Activated CD8-positive, alpha-beta memory T cell treated with anti-CD3 and anti-CD28 coated beads, Interleukin-2, amount 50 U/mL, for 24 hours (primary cell): ENCODE results near the gene CRADD.
"Not testable (repeated sequence)": the region's sequence is repeated elsewhere in the genome, so short reads cannot be mapped to it uniquely, and the experiment has no call there.

Experiments used
- DNase-seq: peaks from one replicate; pipeline ENCODE4 v3.0.0-alpha.2; 2020; ENCODE audit errors: extremely low read depth

The CRADD gene

GRCh38 chr12:93677195-93678064 lies at the start of gene CRADD:
Gene CRADD (plus strand): TSS chr12:93677375.
- peak; percentile 66 for DNase-seq

DNA sequence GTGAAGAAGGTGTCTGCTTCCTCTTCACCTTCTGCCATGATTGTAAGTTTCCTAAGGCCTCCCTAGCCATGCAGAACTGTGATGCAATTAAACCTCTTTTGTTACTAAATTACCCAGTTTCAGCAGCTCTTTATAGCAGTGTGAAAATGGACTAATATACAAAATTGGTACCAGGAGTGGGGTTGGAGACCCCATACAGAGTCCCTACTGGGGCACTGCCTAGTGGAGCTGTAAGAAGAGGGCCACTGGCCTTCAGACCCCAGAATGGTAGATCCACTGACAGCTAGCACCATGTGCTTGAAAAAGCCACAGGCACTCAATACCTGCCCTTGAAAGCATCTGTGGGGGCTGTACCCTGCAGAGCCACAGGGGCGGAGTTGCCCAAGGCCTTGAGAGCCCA lies 44.8 kb upstream of the CRADD start:
- no peak for DNase-seq

GRCh38 chr12:93634416-93634815 lies 42.8 kb upstream of the CRADD start:
- DNase-seq = no peak

DNA sequence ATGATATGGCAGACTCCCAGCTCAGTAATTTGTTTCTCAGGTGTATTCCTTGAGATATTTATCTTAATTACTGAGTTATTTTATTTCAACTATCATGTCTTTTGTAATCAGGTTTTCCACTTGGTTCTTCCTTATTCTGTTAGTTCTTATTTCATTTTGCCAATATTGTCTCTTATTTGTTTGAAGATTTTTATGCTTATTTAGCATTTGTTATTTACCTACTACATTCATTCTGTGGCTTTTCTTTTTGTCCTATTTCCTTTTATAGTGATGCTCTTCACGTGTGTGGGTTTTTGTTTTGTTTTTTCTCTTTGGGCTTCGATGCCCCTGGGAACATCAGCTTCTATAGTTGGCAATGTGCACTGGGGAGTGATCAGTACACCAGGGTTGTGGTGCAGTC lies 40.5 kb upstream of the CRADD start:
- DNase-seq = no peak

- DNase-seq = no peak
Observed at GRCh38 chr12:93638095-93638494, 39.1 kb upstream of the CRADD start.

- no peak for DNase-seq
Observed at GRCh38 chr12:93638954-93639353, 38.2 kb upstream of the CRADD start.

- no peak for DNase-seq
Observed at GRCh38 chr12:93639406-93639805, 37.8 kb upstream of the CRADD start.

- not testable (repeated sequence) for DNase-seq
Observed at GRCh38 chr12:93641380-93641779, 35.8 kb upstream of the CRADD start.

- no peak for DNase-seq
Observed at GRCh38 chr12:93642751-93643150, 34.4 kb upstream of the CRADD start.

GRCh38 chr12:93645702-93646101 lies 31.5 kb upstream of the CRADD start:
- no peak for DNase-seq

GRCh38 chr12:93650626-93651025 lies 26.5 kb upstream of the CRADD start:
- DNase-seq = no peak

DNA sequence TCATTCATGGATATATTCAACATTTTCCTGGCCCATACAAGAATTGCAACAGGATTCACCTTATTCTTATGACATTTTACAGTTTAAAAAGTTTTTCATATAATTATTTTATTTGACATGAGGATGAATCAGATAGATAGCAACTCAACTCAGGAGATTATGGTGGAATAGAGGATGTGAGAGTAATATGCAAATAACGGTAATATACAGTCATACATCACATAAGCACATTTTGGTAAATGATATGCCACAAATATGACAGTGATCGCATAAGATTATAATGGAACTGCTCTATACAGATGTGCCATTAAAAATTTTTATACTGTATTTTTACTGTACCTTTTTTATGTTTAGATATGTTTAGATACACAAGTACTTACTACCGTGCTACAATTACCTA lies 24.1 kb upstream of the CRADD start:
- DNase-seq = no peak

GRCh38 chr12:93653712-93654111 lies 23.5 kb upstream of the CRADD start:
- DNase-seq = no peak

DNA sequence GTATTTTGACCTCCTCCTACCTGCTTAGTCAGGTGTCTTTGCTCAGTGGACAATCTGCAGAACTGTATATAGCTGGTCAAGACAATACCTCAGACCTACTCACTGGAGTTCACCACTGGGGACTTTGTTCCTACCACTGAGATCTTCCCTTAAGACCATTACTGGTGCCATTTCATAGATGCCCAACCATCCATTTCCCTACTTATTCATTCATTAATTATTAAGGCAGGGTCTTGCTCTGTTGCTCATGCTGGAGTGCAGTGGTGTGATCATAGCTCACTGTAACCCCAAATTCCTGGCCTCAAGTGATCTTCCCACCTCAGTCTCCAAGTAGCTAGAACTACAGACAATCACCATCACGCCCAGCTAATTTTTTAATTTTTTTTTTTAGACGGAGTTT lies 22.8 kb upstream of the CRADD start:
- no peak for DNase-seq

DNA sequence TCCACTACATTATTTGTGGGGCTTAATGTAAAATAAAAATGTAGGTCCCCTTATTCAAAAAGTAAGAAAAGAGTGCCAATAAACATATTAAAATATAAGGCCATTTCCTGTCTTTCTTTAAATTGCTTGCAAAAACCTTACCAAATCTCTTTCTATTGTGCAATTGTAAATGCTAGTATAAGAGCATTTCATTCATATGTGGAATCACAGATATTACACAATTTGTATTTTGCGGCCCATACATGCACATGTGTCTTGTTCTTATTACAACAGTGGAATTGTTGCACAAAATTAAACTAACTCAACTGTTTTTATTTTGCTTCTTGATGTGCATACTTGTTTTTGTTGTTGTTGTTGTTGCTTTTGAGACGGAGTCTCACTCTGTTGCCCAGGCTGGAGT lies 20.1 kb upstream of the CRADD start:
- DNase-seq = no peak

DNA sequence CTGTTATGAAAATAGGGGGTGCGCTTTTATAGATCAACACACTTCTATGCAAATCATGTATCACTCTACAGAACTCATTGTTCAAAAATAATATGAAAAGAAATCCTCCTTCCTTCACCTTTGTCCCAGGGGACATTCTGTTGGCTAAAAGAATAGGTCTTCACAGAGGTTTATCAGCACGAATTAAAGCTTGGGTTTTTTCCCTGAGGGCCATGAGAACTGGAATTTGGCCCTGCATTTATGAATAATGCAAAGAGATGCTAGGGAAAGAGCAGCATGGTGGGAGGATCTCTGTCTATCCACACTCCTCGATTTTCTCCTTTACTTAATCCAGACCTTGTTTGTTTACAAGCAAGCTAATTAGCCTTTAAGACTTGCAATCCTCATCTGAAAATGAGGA lies 16.2 kb upstream of the CRADD start:
- no peak for DNase-seq

- DNase-seq = no peak
Observed at GRCh38 chr12:93663006-93663728, 14.0 kb upstream of the CRADD start.

DNA sequence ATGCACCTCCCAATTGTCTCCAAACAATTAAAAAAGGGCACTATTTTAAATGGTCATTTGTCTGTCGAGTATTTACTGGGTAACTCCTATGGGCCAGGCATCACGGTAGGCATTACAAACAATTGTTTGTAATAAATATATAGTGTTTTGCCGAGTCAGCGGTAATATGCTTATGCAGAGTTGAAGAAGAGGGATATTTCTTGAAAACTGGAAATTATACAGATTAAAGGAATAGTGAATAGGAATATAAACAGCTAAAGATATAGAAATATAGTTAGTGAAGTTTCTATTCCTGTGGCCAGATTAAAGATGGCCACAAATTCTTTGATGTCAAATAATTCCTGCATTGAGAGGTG lies 13.5 kb upstream of the CRADD start:
- DNase-seq = no peak

- no peak for DNase-seq
Observed at GRCh38 chr12:93664573-93665138, 12.5 kb upstream of the CRADD start.

GRCh38 chr12:93667672-93668071 lies 9.5 kb upstream of the CRADD start:
- no peak for DNase-seq

DNA sequence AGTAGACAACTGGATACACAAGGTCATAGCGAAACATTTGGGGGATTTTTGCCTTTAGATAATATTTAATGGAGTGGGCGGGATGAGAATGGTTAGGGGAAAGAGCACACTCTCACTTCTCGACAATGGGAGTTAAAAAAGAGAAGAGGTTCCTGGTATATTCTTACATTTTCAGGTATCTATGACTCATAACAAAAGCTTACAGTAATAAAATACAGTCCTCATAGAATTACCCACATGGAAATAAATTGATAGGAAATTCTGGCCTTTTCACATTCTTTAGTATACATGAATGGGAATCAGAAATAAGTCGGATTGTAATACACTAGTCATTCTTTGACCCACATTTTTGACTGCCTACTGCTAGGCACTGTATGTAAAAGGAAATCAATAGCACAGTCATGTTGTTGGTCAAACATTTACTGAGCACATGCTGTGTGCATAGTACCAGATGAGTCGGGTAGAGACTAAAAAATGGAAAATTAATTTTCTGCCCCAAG lies 8.2 kb upstream of the CRADD start:
- no peak for DNase-seq

GRCh38 chr12:93669452-93669851 lies 7.7 kb upstream of the CRADD start:
- DNase-seq = no peak

- no peak for DNase-seq
Observed at GRCh38 chr12:93670104-93670503, 7.1 kb upstream of the CRADD start.
